Right ventricle myocardium superior (tissue), 1 donor: ENCODE measurements around the gene SVBP. TPM values are rescaled to one million over a fixed set of nuclear protein-coding genes. Genes with fewer than 3 reads are reported as not detected.

ENCODE experiments used
- ATAC-seq: fragments of 200-7000 bp; cut with Tn5 transposase; one replicate; pipeline ENCODE4 v1.9.1; 2020; ENCODE audit warnings: mild to moderate bottlenecking; ENCODE audit not compliant: poor library complexity
- DNase-seq: peaks from one replicate; pipeline ENCODE4 v3.0.0-alpha.2; 2020
- intact Hi-C: fragments of 100-400 bp; cut with DNase I; formaldehyde crosslinking; loops from one replicate; pipeline ENCODE4 v1.11.2; 2022
- total RNA-seq: library from RNA; stranded (reverse); fragmentation: NEBNext Ultra II Directional; extraction: Animal tissue kit (Norgen Biotek cat#: 25700); gene quantifications from one replicate; pipeline ENCODE4 v1.2.1, GENCODE V29; 2021
- donor health status: DM: no; HTN: yes; CAD: no; lungs with severe emphysema.

SVBP gene
- total RNA-seq, 1 donor from 2014 or later = 9.6 TPM

DNA sequence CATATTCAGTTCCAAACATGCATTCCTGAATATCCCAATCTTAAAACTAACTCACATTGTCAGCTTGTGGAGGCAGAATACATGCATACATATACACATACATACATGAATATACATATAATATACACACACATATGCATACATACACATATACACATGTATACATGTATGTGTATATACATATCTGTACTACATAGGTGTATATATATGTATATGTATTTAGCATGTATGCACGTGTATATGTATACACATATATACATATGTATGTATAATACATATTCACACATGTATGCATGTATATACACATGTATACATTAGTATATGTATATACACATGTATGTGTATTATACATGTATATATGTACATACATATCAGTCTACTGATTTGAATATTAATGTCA, 28.0 kb upstream of the SVBP start:
- intact Hi-C loops = no loop called here
- ATAC-seq = no peak
- no peak for DNase-seq

DNA sequence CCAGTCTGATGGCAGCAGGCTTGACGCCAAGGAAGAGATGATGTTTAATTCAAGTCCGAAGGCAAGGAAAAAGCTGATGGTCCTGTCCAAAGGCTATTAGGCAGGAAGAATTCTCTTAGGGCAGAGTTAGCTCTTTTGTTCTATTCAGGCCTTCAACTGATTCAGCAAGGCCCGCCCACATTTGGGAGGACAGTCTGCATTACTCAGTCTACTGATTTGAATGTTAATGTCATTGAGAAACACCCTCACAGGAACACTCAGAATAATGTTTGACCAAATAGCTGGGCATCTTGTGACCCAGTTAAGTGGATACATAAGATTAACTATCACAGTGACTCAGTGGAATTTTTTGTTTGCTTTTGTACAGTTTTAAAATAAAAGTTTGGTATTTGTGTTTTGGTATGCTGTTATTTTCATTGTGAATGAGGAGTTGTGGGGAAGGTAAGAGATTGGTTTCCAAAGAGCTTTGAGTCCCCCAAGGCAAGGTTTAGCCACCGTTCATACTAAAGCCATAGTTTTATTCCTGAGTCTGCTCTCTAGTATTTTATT, 27.5 kb upstream of the SVBP start:
- intact Hi-C loops = no loop called here
- ATAC-seq = no peak
- no peak for DNase-seq

DNA sequence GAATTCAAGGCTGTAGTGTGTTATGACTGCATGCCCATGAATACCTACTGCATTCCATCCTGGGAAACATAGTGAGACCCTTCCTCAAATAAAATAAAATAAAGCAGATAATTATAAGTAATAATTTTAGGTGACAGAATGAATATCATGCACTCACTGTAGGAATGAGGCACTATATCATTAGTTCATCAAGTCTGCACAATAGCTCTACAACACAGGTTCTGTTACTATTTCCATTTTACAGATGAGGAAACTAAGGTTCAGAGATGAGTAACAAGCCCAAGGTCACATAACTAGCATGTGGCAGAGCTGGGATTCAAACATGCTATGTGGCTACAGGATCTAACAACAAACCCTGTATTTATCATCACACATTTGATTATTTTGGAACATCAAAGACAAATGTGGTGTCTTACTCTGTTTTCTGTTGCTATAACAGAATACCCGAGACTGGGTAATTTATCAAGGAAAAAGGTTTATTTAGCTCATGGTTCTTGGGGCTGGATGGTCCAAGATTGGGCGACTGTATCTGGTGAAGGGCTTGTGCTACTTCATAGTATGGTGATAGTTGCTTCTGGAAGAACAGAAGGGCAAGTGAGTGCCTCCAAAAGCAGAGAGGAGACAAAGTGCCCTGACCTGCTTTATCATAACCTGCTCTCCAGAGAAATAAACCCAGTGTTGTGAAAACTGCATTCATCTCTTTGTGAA, 24.4 kb upstream of the SVBP start:
- DNase-seq (no peak), ATAC-seq (no peak)
- intact Hi-C loops = no loop called here

DNA sequence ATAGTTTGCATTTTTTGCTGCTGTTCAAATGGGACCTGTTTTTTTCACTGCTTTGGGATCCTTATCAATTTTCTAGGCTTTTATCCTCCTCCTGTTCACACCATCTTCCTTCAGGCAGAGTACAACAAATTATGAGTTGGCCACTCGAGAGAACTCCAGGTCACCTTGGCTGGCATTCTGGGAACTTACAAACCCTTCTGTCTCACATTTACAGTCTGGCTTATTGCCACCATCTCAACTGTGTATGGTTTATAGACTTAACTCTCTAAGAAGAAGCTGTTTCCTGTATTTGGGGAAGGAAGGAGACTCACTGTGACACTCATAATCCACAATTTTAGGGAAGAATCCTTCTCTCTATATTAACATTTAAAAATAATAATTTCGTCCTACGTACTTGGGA, 23.8 kb upstream of the SVBP start:
- DNase-seq = no peak
- ATAC-seq = no peak
- intact Hi-C loops = no loop called here

DNA sequence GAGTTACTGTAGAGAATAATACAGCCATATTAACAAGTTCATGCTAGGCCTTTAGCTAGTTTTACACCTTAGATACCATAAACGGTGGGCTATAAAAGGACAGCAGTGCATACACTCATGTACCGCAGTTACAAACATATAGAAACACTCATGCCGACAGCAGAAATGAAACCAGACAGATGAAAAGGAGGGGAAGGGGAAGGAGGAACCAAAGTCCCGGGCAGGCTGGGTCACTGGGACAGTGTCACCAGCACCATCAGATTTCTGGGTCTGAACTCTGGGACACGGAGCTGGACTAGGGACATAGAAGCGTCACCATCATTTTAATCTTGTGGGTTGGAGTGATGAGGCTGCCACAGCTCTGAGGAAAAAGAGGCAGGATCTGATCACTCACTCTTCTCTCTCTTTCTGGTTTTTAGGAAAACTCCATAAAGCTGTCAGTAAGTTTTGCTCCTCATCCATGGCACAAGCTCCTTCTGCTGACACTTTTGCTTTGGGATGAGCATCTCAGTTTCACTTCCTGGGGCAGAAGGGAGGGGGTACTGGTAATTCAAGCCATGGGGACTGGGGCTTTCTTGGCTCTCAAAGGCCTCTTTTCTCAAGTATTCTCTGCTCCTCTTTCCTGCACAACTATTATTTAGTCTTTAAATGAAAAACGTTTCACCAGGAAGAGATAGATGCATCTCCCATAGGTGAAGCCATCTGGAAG, 21.4 kb upstream of the SVBP start:
- peak; percentile 43 for ATAC-seq
- intact Hi-C loops = no loop called here
- DNase-seq = no peak

DNA sequence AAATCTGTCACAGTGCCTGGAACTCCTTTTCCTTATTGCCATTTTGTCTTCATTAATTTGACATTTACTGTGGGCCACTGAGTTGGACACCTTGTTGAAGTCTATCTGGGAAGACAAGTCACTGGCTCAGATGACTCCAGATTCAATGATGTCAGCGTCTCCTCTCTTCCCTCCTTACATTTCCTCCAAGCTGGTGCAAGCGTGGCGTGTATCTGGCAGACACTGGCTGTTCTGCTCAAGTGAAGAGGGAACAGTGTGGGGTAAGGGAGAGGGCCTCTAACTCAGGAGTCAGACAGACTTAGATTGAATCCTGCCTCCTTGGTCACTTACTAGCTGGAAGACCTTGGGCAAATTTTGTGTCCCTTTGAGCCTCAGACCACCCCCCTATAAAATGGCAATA, 20.5 kb upstream of the SVBP start:
- DNase-seq = no peak
- intact Hi-C loops = no loop called here
- ATAC-seq = no peak

DNA sequence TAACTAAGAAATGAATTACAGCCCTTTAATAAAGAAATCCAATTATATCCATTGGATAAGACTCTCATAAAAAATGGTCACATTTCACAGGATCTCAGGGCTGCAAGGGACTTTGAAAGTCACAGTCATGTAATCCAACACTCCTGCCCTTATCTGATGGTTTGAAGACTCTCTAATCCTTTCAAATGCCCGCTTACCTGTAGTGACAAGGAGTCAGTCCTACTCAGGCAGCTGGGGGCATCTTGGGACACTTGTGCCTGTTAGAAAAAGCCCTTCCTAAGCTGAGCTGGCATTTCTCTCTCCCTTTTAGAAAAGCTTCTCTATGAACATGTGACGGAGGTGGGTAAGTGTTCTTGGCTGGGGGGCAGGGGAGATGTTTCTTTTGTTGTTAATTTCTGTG, 18.2 kb upstream of the SVBP start:
- no peak for ATAC-seq
- intact Hi-C loops = no loop called here

DNA sequence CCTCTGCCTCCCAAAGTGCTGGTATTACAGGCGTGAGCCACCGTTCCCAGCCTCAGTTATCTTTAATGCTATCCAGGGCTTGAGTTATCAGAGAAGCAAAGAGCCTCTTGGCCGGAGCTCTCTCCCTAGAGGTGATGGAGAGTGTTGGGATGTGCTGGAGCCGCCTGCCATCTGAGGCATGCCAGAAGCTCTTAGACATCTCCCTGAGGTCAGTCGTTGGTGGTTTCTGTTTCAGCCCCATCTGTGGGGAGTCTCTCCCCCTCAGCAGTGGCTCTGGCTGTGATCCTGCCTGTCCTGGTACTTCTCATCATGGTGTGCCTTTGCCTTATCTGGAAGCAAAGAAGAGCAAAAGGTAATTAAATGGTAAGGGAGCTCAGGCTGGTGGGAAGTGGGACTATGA, 17.6 kb upstream of the SVBP start:
- no peak for ATAC-seq
- intact Hi-C loops = no loop called here
- no peak for DNase-seq

More for the DNA sequence above, 18.2 kb upstream of the SVBP start:
- DNase-seq = no peak

DNA sequence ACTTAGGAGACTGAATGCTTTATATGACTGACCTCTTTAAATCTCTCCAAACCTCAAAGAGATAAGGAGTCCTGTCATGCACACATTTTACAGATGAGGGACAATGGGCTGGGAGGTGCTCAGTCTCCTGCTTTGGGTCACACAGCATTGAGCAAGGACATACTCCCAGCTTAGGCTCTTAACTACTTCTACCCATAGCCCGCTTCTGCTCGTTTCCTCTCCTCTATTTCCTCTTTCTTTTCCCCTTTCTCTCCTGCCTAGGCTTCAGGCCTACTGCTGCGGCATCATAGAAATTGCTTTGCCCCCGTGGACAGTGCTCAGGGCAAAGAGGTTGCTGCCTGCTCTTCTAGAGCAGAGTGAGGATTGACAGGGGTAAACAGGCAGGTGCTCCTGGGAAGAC, 16.8 kb upstream of the SVBP start:
- no peak for ATAC-seq
- DNase-seq = no peak
- intact Hi-C loops = no loop called here

DNA sequence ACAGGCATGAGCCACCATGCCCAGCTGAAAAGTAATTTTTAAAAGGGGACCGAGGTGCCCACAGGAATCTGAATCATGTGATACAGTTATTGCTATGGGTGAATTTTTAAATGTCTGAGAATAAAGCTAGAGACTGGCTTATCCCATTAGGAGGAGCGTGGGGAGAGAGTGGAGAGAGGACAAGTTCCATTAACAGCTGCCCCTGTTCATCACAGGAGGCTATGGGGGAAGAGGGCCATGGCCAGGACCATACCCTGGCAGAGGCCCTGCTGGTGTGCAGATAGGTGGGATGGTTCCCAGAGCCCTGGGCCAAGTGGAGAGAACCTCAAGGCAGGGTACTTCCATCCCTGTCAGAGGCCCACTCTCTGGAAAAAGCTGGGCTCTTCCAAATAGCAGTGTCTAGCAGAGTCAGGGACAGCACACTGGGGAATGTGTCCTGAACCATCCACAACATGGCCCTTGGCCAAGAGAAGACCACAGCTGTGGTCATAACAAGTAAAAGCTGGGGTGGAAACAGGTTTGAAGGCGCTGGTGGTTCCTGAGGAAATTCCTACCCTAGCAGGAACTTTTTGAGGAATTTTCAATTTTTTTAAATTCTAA, 15.5 kb upstream of the SVBP start:
- intact Hi-C loops = no loop called here
- no peak for ATAC-seq
- DNase-seq = no peak

DNA sequence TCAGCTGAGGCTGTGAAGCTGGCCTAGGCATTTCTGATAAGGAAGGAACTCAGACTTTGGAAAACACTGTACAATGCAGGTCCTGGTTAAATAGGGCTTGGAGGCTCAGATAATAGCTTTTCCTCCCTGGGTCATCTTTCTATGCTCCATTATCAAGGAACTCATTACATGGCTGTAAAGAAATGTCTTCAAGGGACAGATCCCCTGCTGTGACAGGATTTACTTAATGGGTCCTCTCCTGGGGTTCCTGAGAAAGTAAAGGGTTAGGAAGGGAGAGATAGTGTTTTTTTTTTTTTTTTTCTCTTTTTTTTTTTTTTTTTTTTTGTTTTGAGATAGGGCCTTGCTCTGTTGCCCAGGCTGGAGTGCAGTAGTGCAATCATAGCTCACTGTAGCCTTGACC, 14.1 kb upstream of the SVBP start:
- no peak for DNase-seq
- no peak for ATAC-seq
- intact Hi-C loops = no loop called here

DNA sequence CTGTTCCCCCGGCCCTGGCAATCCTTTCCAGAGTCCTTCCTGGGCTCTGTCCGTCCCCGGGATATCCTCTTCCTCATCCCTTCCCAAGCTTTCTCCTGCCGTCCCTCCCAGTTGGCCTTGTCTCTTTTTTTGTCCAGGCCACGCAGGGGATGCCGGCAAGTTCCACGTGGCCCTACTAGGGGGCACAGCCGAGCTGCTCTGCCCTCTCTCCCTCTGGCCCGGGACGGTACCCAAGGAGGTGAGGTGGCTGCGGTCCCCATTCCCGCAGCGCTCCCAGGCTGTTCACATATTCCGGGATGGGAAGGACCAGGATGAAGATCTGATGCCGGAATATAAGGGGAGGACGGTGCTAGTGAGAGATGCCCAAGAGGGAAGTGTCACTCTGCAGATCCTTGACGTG, 13.4 kb upstream of the SVBP start:
- intact Hi-C loops = no loop called here
- ATAC-seq = no peak
- DNase-seq = no peak

DNA sequence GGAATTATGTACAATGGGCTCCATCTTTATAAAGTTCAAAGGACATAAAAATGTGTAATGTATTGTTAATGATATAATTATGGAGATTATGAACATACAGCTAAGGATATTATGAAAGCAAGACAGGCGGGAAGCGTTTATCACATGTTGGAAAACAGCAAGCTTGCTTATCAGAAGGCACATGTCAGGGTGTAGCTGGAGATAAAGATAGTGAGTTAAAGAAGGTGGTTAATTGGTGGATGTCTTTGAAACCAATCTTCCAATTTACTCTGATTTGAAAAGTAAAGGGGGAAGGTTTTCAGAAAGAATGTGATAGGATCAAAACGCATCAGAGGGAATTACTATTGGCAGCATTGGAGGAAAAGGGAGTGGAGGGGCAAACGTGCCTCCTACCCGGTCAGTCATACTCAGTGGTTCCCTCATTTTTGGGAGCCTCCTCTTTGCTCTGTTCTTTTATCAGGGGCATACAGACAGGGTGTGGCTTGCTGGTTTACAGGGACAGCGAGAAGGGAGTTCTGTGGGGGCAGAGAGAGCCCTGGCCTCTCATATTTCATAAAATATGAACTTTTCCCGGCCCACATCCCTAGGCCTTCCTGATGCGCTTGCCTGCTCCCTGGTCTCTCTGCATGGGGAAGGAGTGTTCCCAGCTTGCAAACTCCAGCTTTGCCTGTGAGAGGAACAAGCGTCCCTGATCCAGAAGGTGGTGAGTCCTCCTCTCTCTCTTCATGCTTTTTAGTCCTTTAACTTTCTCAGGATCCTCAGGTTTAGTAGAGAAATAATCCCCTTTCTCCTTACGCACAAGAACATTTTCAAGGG, 8.0 kb upstream of the SVBP start:
- intact Hi-C loops = no loop called here
- no peak for ATAC-seq
- no peak for DNase-seq

DNA sequence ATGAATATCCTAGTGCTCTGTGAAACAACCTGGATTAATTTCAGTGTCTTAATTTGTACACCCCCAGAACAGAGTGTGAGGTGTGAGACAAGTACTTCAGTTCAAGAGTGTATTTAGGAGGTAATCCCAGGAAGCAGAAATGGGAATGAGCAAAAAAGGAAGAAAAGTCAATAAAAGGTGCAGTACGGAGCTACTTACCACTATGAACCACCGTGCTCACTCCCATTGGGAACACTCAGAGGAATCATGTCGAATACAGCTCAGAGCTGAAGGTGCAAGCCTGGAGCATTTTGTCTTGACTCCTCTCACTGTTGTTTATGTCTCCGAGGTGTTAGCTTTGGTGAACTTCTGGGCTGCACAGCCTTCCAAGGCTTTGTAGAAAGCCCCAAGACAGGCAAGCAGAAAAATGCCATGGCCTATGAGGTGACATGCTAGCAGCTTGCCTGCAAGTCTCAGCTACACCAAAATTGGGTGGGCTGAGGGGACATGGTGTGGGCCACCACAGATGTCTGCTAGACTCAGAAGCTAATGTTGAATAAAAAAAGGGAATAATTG, 7.4 kb upstream of the SVBP start:
- DNase-seq = no peak
- ATAC-seq = no peak
- intact Hi-C loops = no loop called here

DNA sequence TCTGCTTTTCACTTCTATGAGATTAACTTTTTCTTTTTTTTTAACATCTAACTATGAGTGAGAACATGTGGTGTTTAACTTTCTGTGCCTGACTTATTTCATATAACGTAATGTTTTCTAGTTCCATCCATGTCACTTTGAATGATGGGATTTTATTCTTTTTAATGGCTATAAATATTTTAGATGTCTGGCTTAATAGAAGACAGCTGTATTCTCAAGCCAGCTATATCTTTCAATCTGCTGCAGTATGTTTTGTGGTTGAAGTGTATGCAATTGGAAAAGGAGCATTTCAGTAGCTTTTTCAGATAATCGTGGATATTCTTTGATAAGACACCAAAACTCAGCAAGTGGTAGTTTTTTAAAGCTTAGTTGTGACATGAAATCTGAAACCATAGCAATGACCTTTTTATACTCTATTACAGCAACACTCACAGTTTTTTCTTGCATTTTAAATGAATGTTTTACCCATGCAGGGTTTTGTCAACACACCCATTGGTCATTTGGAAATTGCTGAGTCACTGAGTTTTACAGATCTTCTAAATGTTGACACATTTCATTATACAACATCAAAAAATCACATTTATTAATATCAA, 5.7 kb upstream of the SVBP start:
- intact Hi-C loops = no loop called here
- no peak for ATAC-seq
- no peak for DNase-seq

DNA sequence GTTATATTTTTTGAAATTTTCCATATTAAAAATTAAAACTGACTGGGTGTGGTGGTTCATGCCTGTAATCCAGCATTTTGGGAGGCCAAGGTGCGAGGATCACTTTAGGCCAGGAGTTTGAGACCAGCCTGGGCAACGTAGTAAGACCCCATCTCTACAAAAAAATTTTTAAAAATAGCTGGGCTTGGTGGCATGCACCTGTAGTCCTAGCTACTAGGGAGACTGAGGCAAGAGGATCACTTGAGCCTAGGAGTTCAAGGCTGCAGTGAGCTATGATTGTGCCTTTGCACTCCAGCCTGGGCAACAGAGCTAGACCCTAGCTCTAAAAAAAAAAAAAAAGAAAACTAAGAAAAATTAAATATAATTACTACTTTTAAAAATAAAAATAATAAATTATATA, 4.5 kb upstream of the SVBP start:
- ATAC-seq = no peak
- no peak for DNase-seq
- intact Hi-C loops = no loop called here

DNA sequence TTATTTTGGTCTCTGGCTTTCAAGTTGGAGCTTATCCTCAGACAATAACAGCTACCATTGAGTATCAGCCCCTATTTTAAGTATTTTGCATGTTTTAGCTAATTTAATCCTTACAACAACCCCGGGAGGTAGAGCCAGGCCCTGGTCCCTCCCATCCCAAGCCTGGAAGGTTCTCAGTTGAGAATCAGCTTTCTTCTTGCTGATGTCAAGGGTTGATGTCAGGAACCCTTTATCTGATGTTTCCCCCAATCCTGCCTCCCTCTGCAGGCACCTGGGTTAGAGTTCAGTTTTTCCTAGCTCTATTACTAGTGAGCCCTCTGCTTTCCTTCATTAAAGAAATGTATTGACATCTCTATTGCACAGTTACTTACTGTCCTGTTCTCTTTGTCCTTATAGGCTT, 3.6 kb upstream of the SVBP start:
- intact Hi-C loops = no loop called here
- DNase-seq (no peak), ATAC-seq (no peak)

DNA sequence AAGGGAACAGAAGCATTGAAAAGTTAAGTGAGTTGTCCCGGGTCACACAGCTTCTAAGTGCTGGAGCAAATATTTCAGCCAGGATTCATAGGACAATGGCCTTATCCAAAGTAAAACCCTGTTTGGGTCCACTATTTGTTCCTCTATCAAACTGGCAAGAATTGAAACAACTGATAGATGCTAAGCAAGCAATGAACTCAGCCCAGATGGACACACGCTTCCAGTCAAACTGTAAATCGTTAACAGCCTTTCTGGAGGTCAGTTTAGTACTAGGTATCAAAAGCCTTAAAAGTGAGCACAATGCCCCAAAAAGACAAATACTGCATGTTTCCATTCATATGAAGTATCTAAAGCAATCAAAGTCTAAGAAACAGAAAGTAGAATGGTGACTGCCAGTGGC, 779 bp upstream of the SVBP start:
- ATAC-seq (no peak), DNase-seq (no peak)
- intact Hi-C loops = no loop called here

DNA sequence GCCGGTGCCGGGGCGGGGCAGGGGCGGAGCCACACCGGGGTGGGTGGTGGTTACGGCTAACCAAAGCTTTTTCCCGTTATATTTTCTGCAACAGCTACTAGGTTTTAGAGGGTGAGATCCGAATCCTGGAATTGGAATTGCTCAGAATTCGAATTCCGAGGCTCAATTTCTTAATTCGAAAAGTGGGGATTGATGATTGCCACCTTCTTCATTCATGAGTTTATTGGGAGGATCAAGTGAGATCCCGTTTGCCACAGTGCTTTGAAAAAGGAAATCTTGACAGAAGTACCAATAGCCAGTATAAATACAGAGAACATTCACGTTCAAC, 207 bp upstream of the SVBP start:
- no peak for ATAC-seq
- intact Hi-C loops = no loop called here

More for the DNA sequence above, 207 bp upstream of the SVBP start:
- no peak for DNase-seq
